Measurements from ENCODE around the gene PLD4.

The PLD4 gene

DNA sequence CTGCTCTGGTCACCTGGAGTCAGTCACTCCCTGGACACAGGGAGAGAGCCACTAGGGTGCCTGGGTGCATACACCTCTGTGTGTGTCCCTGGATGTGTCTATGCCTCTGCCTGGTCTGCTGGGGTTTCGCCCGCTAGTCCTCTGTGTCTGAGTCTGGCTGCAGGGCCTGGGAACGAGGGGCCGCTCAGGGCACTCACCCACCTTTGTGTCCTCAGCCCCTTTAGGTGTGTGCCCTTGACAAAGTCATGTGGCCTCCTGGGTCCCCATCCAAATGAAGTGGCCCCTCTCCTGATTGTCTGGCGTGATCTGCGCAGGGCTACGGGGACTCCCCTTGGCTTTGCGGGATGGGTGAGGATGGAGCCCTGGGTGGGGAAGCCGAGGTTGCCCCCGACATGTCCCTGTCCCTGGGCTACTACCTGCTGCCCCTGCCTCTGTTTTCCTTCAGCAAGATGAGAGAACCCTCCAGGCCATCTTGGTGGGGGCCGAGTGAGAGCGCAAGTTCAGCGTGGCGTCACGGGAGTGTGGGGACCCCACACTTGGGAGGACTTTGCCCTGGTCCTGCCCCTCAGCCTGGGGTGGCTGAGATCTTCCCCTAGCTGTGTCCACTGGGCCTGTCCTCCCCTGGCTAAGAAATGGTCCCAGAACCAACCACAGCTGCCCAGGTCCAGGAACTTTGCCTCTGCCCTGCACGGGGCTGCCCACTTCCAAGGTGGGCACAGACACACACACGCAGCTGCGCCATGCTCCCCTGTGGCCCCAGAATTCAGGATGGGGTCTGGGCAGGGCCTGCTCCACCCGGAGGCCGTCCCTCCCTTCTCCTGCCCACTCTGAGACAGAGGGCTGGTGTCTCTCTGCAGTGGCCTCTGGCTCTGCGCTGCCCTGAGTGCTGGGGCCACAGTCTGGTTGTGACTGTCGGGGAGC is 56.2 kb downstream of the PLD4 start (continued):
- no peak for TF ChIP-seq POU6F1 (CRISPR knock-in tag; IDR thresholded peaks at IDR 0.05; ENCODE audit: borderline replicate concordance, low read depth)

- ATAC-seq = no peak
- TF ChIP-seq CSRNP3 (CRISPR knock-in tag; IDR thresholded peaks at IDR 0.05) (no peak), ESRRG (CRISPR knock-in tag; IDR thresholded peaks at IDR 0.05) (no peak), ZNF70 (CRISPR knock-in tag; IDR thresholded peaks at IDR 0.05) (no peak), PATZ1 (CRISPR knock-in tag; IDR thresholded peaks at IDR 0.05; ENCODE audit: borderline replicate concordance) (no peak), RARB (CRISPR knock-in tag; IDR thresholded peaks at IDR 0.05) (no peak), GLIS3 (CRISPR knock-in tag; IDR thresholded peaks at IDR 0.05) (no peak), TCF4 (CRISPR knock-in tag; IDR thresholded peaks at IDR 0.05; ENCODE audit: borderline replicate concordance) (no peak), TSHZ2 (CRISPR knock-in tag; IDR thresholded peaks at IDR 0.05) (no peak), ZFP30 (CRISPR knock-in tag; IDR thresholded peaks at IDR 0.05) (no peak), ZNF8 (CRISPR knock-in tag; IDR thresholded peaks at IDR 0.05) (no peak), ZFP3 (CRISPR knock-in tag; IDR thresholded peaks at IDR 0.05) (no peak), ARNTL (CRISPR knock-in tag; IDR thresholded peaks at IDR 0.05; ENCODE audit: borderline replicate concordance, low read depth) (no peak), ZC3H10 (CRISPR knock-in tag; IDR thresholded peaks at IDR 0.05) (no peak), OSR1 (CRISPR knock-in tag; IDR thresholded peaks at IDR 0.05) (no peak), BACH2 (CRISPR knock-in tag; IDR thresholded peaks at IDR 0.05; ENCODE audit: borderline replicate concordance) (no peak), PPARA (CRISPR knock-in tag; IDR thresholded peaks at IDR 0.05; ENCODE audit: borderline replicate concordance) (no peak)
- TF ChIP-seq, protein P1, sequence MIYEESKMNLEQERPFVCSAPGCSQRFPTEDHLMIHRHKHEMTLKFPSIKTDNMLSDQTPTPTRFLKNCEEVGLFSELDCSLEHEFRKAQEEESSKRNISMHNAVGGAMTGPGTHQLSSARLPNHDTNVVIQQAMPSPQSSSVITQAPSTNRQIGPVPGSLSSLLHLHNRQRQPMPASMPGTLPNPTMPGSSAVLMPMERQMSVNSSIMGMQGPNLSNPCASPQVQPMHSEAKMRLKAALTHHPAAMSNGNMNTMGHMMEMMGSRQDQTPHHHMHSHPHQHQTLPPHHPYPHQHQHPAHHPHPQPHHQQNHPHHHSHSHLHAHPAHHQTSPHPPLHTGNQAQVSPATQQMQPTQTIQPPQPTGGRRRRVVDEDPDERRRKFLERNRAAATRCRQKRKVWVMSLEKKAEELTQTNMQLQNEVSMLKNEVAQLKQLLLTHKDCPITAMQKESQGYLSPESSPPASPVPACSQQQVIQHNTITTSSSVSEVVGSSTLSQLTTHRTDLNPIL (CRISPR knock-in tag; IDR thresholded peaks at IDR 0.05; ENCODE audit: low read depth) = no peak
Observed at GRCh38 chr14:104981699-104982541, 57.2 kb downstream of the PLD4 start.
